Cardiac septum (tissue), 1 donor: ENCODE results near the gene ADCY5. TPM values are rescaled to one million over a fixed set of nuclear protein-coding genes. Genes with fewer than 3 reads are reported as not detected.

Experiments
- DNase-seq: peaks from one replicate; pipeline ENCODE4 v3.0.0-alpha.2; 2020; ENCODE audit warnings: low spot score
- intact Hi-C: fragments of 100-400 bp; cut with DNase I; formaldehyde crosslinking; loops from one replicate; pipeline ENCODE4 v1.14.0; 2022
- total RNA-seq: library from RNA; stranded (reverse); fragmentation: NEBNext Ultra II Directional; extraction: Animal tissue kit (Norgen Biotek cat#: 25700); gene quantifications from one replicate; pipeline ENCODE4 v1.2.1, GENCODE V29; 2021
- donor health status: DM: no; HTN: no; CAD: no.

ADCY5 gene
- total RNA-seq, 1 donor from 2014 or later: 192 TPM

- DNase-seq: peak; percentile 54
- intact Hi-C loops: no loop called here
Measured at GRCh38 chr3:123289391-123290106, 159.3 kb downstream of the ADCY5 start.

GRCh38 chr3:123287962-123288302, 161.0 kb downstream of the ADCY5 start:
- DNase-seq: no peak
- intact Hi-C loops: no loop called here

GRCh38 chr3:123287051-123287961, 161.6 kb downstream of the ADCY5 start:
- peak; percentile 72 for DNase-seq
- intact Hi-C loops: no loop called here

GRCh38 chr3:123286308-123287023, 162.4 kb downstream of the ADCY5 start:
- DNase-seq: peak; percentile 69
- intact Hi-C loops: no loop called here

- DNase-seq: peak; percentile 69
- intact Hi-C loops: no loop called here
Measured at GRCh38 chr3:123285931-123286307, 163.0 kb downstream of the ADCY5 start.

GRCh38 chr3:123285479-123285878, 163.4 kb downstream of the ADCY5 start:
- intact Hi-C loops: no loop called here
- DNase-seq: peak; percentile 59

GRCh38 chr3:123285066-123285465, 163.8 kb downstream of the ADCY5 start:
- intact Hi-C loops: no loop called here
- no peak for DNase-seq

- intact Hi-C loops: no loop called here
- peak; percentile 61 for DNase-seq
Measured at GRCh38 chr3:123284399-123285010, 164.4 kb downstream of the ADCY5 start.

- intact Hi-C loops: no loop called here
- peak; percentile 73 for DNase-seq
Measured at GRCh38 chr3:123283657-123284398, 165.1 kb downstream of the ADCY5 start.

- intact Hi-C loops: no loop called here
- peak; percentile 68 for DNase-seq
Measured at GRCh38 chr3:123283074-123283473, 165.8 kb downstream of the ADCY5 start.

- intact Hi-C loops: no loop called here
- DNase-seq: peak; percentile 63
Measured at GRCh38 chr3:123282461-123282860, 166.4 kb downstream of the ADCY5 start.

GRCh38 chr3:123281929-123282328, 167.0 kb downstream of the ADCY5 start:
- intact Hi-C loops: no loop called here
- DNase-seq: peak; percentile 54

- intact Hi-C loops: no loop called here
- peak; percentile 54 for DNase-seq
Measured at GRCh38 chr3:123281406-123281805, 167.5 kb downstream of the ADCY5 start.

- intact Hi-C loops: no loop called here
- DNase-seq: peak; percentile 36
Measured at GRCh38 chr3:123279121-123279520, 169.8 kb downstream of the ADCY5 start.

- DNase-seq: peak; percentile 72
Measured at GRCh38 chr3:123278446-123278845, 170.4 kb downstream of the ADCY5 start.

GRCh38 chr3:123277106-123277505, 171.8 kb downstream of the ADCY5 start:
- no peak for DNase-seq
- intact Hi-C loops: no loop called here

More at GRCh38 chr3:123278446-123278845, 170.4 kb downstream of the ADCY5 start:
- intact Hi-C loops: no loop called here

- DNase-seq: peak; percentile 35
Measured at GRCh38 chr3:123276346-123277006, 172.4 kb downstream of the ADCY5 start.

GRCh38 chr3:123275691-123276090, 173.2 kb downstream of the ADCY5 start:
- intact Hi-C loops: no loop called here
- DNase-seq: peak; percentile 35

More at GRCh38 chr3:123276346-123277006, 172.4 kb downstream of the ADCY5 start:
- intact Hi-C loops: no loop called here
